MV-4-11 (cell line): ENCODE data around the gene PTPRN2.
"Not testable (repeated sequence)": the region's sequence is repeated elsewhere in the genome, so short reads cannot be mapped to it uniquely, and the experiment has no call there.

Experiments used
- DNase-seq: peaks from one replicate; lab custom pipeline; 2025; lab: John Stamatoyannopoulos, UW

Gene PTPRN2

DNA sequence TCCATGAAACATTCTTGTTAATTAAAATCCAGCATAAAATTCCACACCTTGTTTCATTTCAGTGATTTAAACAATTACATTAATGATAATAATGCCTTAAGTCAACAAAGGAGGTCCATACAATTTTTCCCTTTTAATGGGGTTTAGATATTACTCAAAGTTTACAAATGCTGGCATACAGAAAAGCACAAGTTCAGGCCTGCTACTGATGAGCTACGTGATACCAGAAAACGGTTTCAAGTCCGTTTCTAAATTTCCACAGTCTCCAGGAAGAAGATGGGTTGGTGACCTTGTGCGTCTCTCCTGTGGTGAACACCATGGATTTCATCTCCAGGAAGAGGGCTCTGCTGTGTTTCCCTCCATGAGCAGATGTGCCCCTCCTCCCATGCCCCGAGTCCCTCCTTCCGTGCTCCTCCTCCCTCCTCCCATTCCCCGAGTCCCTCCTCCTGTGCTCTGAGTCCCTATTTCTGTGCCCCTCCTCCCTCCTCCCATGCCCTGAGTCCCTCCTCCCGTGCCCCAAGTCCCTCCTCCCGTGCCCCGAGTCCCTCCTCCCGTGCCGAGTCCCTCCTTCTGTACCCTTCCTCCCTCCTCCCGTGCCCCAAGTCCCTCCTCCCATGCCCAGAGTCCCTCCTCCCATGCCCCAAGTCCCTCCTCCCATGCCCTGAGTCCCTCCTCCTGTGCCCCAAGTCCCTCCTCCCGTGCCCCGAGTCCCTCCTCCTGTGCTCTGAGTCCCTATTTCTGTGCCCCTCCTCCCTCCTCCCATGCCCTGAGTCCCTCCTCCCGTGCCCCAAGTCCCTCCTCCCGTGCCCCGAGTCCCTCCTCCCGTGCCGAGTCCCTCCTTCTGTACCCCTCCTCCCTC, 201.9 kb downstream of the PTPRN2 start:
- DNase-seq: not testable (repeated sequence)

DNA sequence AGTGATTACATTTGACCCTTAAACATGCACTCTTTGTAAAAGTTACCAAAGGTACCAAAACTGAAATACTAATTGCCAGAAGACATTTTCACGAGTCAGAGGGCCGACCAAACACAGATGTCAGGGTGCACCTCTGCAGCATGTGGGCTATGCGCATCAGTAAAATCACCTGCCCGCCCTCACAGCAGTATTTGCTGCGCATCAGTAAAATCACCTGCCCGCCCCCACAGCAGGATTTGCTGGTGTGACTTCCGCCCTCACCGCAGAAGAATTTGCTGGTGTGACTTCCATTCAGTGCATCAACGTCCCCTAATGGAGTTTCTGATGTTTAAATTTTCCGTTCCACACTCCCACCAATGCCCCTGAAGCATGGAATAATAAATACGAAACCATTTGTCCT, 202.9 kb downstream of the PTPRN2 start:
- DNase-seq: no peak

DNA sequence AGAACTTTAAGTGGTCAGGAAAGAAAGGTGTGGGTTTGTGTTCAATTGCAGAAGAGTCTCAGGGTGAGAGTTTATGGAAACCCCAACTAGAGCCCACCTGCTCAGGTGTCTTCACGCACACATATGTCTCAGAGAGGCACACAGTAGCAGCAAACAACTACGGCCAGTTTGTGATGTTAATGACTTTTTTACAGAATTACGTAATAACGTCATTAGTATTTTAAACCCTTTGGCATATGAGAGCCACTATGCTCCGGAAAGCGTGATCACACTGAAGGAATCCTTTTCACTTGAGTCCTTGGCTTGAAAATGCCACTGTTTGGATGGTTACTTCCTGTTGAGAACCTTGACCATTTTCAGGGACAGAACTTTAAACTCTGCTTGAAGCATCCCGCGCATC, 204.0 kb downstream of the PTPRN2 start:
- no peak for DNase-seq

DNA sequence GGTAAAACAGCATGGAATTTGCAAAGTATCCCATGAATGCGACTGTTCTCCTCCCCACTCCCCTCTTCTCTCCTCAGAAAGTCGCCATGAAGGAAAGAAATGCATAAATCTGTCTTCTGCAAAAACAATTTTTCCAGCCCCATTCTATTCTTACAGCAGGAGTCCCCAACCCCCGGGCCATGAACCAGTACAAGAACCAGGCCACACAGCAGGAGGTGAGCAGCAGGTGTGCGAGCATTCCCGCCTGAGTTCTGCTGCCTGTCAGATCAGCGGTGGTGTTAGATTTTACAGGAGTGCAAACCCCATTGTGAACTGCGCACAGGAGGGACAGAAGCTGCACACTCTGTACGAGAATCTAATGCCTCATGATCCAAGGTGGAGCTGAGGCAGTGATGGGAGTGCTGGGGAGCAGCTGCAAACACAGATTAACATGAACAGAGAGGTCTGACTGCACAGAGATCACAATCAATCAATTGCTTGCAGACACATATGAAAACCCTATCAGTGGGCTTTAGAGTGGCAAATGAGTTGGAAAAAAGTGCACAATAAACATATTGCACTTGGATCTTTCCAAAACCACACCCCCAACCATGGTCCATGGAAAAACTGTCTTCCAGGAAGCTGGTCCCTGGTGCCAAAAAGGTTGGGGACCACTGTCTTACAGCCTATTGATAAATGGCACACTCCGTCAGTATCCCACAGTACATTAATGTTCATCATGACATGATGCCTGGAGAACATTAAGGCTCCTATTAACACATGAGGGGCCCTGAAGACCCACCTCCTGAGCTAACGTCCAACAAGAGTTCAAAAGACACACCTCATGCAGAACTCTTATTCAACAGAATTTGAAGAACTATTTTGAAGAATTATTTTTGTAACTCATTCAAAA, 205.0 kb downstream of the PTPRN2 start:
- no peak for DNase-seq

DNA sequence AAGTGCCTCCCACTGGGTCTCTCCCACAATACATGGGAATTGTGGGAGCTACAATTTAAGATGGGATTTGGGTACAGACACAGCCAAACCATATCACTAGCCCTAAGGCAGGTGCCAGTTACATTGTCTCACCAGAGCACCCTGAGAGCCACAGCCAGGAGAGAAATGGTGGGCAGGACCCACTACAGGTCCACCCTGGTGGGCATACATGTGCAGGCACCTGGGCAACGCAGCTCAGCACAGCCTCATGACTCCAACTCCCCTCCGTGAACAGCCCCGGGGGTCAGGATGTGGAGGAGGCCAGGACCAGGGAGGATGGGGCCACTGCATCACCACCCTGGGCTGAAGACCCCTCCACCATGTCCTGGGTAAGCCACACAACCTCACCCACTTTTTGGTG, 205.7 kb downstream of the PTPRN2 start:
- no peak for DNase-seq

DNA sequence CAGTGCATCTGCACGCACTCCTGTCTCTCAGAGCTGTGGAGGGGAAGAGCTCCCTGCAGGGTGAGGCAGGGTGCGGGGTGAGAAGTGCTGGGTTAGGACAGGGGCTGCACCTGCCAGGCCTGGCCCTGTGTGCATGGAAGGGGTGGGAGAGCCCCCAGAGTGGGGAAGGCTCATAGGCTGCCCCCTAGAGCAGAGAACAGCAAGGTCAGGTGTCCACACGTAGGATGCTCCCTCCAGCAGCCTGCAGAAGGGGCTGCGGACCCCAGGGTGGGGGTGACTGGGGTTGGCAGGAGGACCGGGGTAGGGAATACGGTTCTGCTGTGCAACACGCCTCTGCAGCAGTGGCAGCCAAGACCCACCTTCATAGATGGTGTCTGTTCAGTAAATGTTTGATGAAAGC, 208.6 kb downstream of the PTPRN2 start:
- DNase-seq: no peak

DNA sequence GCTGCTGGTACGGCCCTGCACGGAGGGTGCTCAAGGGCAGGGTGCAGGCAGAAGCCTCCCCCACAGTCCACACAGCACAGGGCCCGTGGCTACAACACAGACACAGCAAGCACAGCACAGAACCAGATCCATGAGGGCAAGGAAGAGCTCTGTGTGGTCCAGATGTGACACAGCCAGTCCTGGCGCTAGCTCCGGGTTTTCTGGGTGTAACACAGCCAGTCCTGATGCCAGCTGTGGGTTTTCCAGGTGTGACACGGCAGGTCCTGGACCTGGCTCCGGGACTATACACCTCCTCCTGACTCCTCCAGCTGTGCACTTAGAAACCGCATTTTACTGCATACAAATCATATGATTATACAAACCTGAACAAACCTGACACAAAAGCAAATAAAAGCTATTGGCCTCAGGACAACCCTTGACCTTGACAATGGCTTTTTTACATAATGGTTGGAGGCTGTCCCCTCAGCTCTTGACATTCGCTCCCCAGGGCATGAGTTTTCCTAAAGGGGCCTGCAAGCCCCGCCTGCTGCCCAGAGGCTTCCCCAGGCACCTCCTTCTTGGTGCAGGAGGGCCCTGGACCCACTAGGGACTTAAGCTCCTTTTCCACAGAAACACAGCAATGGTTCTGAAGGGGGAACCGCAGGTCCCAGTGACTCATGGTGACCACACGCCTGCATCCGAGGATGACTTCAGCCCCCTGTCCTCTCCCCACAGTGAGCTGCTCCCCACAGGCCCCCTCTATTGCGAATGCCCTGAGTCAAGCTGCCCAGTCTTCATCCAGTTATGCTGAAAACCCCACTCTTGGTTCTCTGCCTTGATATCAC, 209.6 kb downstream of the PTPRN2 start:
- peak; percentile 30 for DNase-seq

DNA sequence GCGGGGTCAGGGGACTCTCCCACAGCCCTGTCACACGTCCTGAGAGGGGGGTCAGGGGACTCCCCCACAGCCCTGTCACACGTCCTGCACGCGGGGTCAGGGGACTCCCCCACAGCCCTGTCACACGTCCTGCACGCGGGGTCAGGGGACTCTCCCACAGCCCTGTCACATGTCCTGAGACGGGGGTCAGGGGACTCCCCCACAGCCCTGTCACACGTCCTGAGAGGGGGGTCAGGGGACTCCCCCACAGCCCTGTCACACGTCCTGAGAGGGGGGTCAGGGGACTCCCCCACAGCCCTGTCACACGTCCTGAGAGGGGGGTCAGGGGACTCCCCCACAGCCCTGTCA, 210.8 kb downstream of the PTPRN2 start:
- DNase-seq: not testable (repeated sequence)

DNA sequence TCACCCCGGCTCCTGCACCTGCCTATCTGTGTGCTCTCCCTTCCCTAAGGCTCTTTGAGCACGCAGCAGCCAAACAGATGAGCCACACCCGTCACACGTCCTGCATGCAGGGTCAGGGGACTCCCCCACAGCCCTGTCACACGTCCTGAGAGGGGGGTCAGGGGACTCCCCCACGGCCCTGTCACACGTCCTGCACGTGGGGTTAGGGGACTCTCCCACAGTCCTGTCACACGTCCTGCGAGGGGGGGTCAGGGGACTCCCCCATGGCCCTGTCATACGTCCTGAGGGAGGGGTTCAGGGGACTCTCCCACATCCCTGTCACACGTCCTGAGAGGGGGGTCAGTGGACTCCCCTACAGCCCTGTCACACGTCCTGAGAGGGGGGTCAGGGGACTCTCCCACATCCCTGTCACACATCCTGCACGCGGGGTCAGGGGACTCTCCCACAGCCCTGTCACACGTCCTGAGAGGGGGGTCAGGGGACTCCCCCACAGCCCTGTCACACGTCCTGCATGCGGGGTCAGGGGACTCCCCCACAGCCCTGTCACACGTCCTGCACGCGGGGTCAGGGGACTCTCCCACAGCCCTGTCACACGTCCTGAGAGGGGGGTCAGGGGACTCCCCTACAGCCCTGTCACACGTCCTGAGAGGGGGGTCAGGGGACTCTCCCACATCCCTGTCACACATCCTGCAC, 211.3 kb downstream of the PTPRN2 start:
- not testable (repeated sequence) for DNase-seq

DNA sequence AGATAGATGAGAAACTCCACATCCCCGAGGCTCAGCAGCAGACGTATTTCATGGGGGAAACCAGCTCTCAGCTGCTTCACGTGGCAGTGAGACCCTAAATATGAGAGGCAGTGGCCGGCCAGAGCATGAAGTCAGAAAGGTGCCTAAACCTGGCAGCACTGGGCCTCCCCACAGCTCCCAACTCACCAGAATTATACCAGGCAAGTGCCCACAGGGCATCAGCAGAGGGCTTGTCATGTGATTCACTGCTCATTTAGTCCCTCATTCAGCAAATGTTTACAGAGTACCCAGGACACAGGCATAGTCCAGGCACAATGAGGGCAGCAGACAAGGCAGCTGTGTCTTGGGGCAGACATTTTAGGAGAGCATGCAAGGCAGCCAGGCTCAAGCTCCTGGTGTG, 212.6 kb downstream of the PTPRN2 start:
- no peak for DNase-seq

DNA sequence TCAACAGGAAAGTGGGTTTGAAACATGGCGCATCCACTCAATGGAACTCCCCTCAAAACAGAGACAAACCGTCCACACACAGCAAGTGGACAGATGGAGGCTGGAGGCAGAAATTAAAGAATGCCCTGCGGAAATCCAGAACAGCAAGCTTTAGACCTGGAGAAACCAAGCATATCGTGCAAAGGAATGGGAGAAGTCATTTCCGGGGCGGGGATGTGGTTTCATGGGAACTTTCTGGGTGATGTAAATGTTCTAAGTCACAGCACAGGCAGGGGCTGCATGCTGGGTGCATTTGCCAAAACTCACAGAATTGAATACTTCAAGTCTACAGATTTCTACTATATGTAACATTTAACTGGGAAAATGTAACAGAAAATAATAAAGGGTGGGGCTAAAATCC, 213.0 kb downstream of the PTPRN2 start:
- DNase-seq: no peak

DNA sequence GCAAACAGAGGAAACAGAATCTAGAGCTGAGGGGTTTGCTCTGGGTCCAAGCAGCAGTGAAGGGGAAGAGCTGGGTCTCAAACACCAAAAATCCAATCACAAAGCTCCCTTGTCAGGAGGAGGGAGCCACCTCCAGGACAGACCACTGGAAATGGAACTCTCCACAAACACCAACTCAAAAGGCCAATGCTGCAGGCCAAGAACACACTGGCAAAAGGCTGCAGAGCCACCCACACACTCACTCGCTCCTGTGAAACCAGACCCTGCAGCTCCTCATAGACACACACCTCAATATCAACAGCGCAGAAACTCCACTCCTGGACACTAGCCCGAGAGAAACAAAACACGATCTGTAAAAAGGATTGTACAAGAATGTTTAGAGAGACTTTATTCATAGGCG, 213.5 kb downstream of the PTPRN2 start:
- DNase-seq: no peak

DNA sequence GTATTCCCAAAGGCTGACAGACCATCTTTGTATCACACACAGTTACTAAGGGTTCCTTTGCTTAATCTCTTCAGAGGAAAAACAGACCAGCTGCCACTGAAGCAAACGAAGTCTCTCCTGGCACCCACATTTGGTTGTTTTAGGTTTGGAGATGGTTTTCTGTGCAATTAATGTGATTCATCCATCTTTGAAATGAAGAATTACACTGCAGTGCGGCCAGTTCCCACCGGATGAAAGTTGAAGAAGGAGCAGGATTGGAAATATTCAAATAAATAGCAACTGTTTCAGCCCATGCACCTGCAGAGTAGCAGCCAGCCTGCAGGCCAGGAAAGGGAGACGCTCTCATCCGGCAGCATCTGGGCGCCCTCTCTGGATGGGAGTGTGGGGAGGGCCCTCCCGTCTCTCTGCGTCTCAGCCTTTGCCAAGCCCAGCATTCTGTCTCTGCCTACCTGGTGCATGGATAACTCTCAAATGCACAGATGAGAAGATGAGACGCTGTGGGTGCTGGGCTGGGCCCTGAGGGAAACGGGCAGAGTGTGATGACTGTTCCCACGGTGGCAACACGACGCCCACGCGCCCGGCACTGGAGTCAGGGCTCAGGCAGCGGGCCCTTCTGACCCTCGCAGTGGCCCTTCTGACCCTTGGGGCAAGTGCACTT, 214.0 kb downstream of the PTPRN2 start:
- no peak for DNase-seq

DNA sequence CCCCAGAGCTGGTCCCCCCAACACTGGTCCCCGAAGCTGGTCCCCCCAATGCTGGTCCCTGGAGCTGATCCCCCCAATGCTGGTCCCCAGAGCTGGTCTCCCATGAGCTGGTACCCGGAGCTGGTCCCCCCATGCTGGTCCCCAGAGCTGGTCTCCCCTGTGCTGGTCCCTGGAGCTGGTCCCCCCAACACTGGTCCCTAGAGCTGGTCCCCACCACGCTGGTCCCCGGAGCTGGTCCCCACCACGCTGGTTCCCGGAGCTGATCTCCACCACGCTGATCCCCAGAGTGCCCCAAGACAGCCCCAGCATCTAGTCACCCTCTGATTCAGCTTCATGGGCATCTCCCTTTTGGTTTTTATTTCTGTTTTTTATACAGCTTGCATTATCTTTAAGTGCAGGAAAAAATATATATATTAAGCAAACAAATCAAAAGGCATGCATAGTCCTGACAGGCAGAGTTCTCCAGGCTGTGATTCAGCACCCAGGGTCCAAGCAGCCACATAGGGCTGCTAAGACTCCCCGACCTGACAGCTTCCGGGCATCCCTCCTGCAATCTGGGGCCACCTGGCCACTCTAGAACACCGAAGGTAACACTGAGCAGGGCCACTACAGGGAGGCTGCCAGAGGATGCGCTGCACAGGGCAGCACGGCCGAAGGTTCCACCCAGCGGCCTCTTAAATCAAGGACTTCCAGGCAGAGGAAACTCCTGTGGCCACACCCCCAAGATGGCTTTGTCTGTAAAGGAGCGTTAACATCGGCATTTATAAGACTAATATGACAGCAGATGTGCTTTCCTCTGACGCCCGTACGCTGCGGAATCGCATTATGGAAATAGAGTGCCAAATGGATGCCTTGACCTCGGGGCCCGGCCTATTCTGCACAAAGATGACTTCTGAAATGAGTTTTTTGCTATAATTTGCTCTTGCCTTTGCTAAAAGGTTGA, 215.0 kb downstream of the PTPRN2 start:
- DNase-seq: no peak

DNA sequence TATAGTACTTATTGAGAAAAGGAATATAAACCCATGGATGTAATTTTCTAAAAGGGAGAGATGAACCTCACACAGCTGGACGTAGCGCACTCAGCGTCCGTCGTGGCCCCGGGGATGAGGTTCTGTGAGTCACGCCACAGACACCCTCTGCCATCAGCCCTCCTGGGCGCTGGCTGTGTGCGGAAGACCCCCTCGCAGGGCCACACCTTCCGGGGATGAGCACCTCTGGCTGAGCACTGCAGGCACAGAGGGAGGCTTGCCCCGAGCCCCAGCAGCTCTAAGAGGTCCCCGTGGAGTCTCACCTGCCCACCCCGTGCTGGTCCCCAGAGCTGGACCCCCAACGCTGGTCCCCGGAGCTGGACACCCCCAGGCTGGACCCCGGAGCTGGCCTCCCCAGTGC, 215.8 kb downstream of the PTPRN2 start:
- no peak for DNase-seq

DNA sequence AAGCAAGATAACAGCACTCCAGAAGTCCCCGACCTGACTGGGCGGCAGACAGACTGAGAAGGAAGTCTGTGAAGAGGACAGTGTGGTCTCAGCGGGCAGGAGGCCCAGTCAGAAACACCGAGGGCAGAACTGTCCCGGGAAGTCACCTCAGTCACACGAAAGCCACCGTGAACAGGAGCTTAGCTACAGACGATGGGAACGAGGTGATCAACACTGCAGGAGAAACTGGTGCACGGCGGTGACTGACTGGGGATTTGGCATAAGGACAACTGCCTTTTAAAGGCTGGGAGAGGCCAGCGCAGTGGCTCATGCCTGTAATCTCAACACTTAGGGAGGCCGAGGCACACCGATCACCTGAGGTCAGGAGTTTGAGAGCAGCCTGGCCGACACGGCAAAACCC, 217.8 kb downstream of the PTPRN2 start:
- DNase-seq: no peak

DNA sequence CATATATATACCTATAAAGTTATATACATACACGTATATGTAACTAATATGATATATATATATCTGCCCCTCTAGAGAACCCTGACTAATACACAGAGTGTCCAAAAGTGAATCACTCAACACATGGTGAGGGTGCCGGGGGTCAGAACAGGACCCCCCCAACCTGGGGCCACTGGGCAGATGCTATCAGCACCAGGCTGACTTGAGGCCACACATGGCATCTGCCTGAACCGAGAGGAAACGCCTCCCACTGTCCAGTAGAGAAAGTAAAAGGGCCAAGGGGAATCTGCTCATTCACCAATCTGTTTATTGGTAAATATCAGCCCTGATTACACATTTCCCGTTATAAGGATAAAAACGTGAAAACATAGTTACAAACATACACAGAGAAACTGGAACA, 218.3 kb downstream of the PTPRN2 start:
- no peak for DNase-seq

DNA sequence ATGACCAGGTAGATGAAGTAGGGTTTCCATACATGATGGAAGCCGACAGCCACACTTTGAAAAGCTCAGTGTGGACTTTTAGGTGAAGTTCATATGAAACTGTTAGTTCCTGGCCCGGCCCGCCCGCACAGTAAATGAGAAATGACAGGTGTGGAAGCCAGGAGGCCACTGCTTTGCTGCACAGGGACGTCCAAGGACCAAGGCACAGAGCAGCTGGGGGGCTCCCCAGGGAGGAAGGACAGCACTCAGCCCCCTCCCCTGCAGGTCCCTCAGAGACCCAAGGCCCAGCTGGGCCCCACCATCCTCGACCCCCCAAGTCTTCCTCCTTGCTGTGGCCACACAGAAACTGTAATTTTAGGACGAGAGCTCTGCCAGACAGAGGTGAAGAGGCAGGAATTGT, 219.2 kb downstream of the PTPRN2 start:
- DNase-seq: no peak

DNA sequence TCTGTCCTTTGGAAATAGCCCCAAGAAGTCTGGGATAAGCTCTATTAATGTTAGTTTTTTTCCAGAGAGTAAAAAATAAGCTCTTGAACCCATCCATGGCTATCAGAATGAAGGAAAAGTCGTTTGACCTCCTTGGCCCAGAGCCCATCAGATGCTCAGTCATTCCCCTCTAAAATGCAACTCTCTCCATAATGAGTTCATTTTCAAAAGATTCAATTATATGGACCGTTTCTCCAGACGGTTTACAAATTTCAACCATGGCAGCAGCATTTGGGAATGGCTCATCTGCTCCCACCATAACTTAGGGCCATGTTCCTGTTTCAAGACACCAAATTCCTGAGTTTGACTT, 220.0 kb downstream of the PTPRN2 start:
- no peak for DNase-seq

DNA sequence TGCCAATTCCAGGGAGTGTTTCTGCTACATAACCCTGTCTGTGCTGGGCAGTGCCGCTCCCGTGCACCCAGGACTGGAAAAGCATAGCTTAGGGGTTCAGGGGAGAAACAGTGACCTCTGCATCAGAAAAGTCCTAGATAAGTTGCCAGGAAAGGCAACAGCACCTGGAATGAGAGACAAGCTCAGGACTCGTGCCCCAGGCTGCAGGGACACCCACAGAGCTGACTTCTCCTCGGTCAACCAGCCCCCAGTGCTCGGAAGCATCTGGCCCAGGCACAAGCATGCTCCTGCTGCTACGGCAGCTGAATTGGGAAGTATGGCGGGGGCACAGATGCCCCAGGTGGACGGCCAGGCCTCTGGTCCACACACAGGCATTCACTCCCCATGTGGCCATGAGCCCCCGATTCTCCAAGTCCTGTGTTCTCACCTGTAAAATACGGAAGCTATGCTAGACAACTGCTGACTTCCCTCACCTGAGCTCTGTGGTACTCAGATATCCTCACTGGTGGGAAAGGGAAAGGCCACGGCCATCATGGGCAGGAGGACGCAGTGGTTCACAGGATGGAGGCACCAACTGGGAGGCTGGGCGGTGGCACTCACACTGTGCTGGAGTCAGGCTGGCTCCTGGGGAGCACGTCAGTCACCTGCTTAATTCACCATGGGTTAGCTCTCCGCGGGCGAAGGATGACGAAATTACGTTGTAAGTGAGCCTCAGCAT, 220.5 kb downstream of the PTPRN2 start:
- DNase-seq: no peak
